Lower leg skin (tissue), 3 donors: Measurements from ENCODE around the gene CLEC2A.

Source experiments
- POLR2A ChIP-seq, 2 donors: fragments of 450-650 bp; IDR thresholded peaks; one replicate each; pipeline ENCODE4 v1.6.1; 2016 to 2017; ENCODE audit warnings: antibody characterized with exemption in 2 of 2, mild to moderate bottlenecking in 1 of 2, moderate library complexity in 1 of 2
- TF ChIP-seq, protein P1 (sequence below), 3 donors: fragments of 450-650 bp; IDR thresholded peaks; one replicate each; pipeline ENCODE4 v1.5.1; 2016; ENCODE audit warnings: antibody characterized with exemption in 3 of 3, mild to moderate bottlenecking in 3 of 3, moderate library complexity in 2 of 3

DNA sequence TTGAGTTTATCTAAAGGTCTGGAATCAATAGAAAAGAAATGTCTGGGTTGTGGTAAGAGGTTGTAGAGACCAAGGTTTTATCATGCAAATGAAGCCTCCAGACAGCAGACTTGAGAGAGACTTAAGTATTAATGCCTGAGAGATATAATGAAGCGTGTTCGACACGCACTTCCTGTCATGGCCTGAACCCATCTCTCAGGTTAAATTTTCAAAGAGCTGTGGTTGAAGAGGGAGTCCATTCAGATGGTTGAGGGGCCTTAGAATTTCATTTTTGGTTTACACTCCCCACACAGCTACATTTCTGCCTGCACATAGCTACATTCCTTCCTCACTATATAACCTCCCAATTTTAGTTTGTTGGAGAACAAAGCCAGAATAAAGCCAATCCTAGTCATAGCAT lies 28.9 kb upstream of the CLEC2A start:
- TF ChIP-seq, protein P1, sequence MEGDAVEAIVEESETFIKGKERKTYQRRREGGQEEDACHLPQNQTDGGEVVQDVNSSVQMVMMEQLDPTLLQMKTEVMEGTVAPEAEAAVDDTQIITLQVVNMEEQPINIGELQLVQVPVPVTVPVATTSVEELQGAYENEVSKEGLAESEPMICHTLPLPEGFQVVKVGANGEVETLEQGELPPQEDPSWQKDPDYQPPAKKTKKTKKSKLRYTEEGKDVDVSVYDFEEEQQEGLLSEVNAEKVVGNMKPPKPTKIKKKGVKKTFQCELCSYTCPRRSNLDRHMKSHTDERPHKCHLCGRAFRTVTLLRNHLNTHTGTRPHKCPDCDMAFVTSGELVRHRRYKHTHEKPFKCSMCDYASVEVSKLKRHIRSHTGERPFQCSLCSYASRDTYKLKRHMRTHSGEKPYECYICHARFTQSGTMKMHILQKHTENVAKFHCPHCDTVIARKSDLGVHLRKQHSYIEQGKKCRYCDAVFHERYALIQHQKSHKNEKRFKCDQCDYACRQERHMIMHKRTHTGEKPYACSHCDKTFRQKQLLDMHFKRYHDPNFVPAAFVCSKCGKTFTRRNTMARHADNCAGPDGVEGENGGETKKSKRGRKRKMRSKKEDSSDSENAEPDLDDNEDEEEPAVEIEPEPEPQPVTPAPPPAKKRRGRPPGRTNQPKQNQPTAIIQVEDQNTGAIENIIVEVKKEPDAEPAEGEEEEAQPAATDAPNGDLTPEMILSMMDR (IDR thresholded peaks at IDR 0.05): no peak
- TF ChIP-seq POLR2A (IDR thresholded peaks at IDR 0.05): no peak
